H1 (cell line): ENCODE data around the gene CDR2L. TPM values are rescaled to one million over a fixed set of nuclear protein-coding genes. Genes with fewer than 3 reads are reported as not detected.
A peak's percentile ranks its signal among the peaks of the same experiment; 100 is the strongest.

Source experiments
- ATF3 ChIP-seq: IDR thresholded peaks from 2 replicates; pipeline ENCODE4 v1.6.1; 2011; ENCODE audit warnings: low read depth, mild to moderate bottlenecking, low read length; ENCODE audit not compliant: insufficient read depth
- CBX5 ChIP-seq: fragments of 300-800, 300-1000 bp; sonication (generic); IDR thresholded peaks from 2 replicates; pipeline ENCODE4 v1.7.1; 2016; ENCODE audit warnings: antibody characterized with exemption, low read length, low read depth
- CBX8 ChIP-seq: fragments of 300-800, 300-1000 bp; sonication (generic); IDR thresholded peaks from 2 replicates; pipeline ENCODE4 v1.7.1; 2016; ENCODE audit warnings: low read depth, low read length, borderline replicate concordance
- CEBPB ChIP-seq: IDR thresholded peaks from 2 replicates; pipeline ENCODE4 v1.6.1; 2012; ENCODE audit warnings: low read depth, low read length
- CHD2 ChIP-seq: IDR thresholded peaks from 2 replicates; pipeline ENCODE4 v1.6.1; 2012; ENCODE audit warnings: low read length, improper control_type of control experiment
- EGR1 ChIP-seq: IDR thresholded peaks from 2 replicates; pipeline ENCODE4 v1.6.1; 2011; ENCODE audit warnings: low read depth, low read length, borderline replicate concordance
- FOSL1 ChIP-seq: IDR thresholded peaks from 2 replicates; pipeline ENCODE4 v1.6.1; 2011; ENCODE audit warnings: mild to moderate bottlenecking, low read depth, low read length, moderate library complexity; ENCODE audit not compliant: insufficient read depth
- GTF2F1 ChIP-seq: IDR thresholded peaks from 2 replicates; pipeline ENCODE4 v1.6.1; 2012; ENCODE audit warnings: low read depth, low read length, improper control_type of control experiment, borderline replicate concordance
- HDAC2 ChIP-seq, 2 experiments: fragments of 300-600 bp in 1 of 2; sonication (generic) in 1 of 2; IDR thresholded peaks; 2 replicates each; pipeline ENCODE4 v1.6.1; 2011 to 2012; ENCODE audit warnings: low read depth in 2 of 2, low read length in 2 of 2, mild to moderate bottlenecking in 2 of 2, moderate library complexity in 2 of 2, borderline replicate concordance in 1 of 2, inconsistent platforms in 1 of 2
- HDAC6 ChIP-seq: IDR thresholded peaks from one replicate; pipeline ENCODE4 v1.7.1; 2012; ENCODE audit warnings: low read depth, mild to moderate bottlenecking, inconsistent platforms, low read length, moderate library complexity
- MAFK ChIP-seq: IDR thresholded peaks from 2 replicates; pipeline ENCODE4 v1.6.1; 2012; ENCODE audit warnings: low read depth, mild to moderate bottlenecking, improper control_type of control experiment, low read length
- NANOG ChIP-seq: IDR thresholded peaks from 2 replicates; pipeline ENCODE4 v1.6.1; 2011; ENCODE audit warnings: low read length, low read depth, mild to moderate bottlenecking, inconsistent platforms; ENCODE audit not compliant: insufficient read depth, poor library complexity, severe bottlenecking
- RBBP5 ChIP-seq: IDR thresholded peaks from 2 replicates; pipeline ENCODE4 v1.7.1; 2012; ENCODE audit warnings: low read depth, mild to moderate bottlenecking, inconsistent platforms, low read length, moderate library complexity, borderline replicate concordance
- RFX5 ChIP-seq: IDR thresholded peaks from 2 replicates; pipeline ENCODE4 v1.6.1; 2011; ENCODE audit warnings: low read depth, low read length, improper control_type of control experiment, borderline replicate concordance
- SIN3A ChIP-seq, 2 experiments: IDR thresholded peaks in 1 of 2; conservative IDR thresholded peaks in 1 of 2; 2 replicates each; pipeline ENCODE4 v1.6.1; 2011 to 2012; ENCODE audit warnings: low read length in 2 of 2, improper control_type of control experiment in 1 of 2, low read depth in 1 of 2, mild to moderate bottlenecking in 1 of 2
- SP1 ChIP-seq: IDR thresholded peaks from 2 replicates; pipeline ENCODE4 v1.6.1; 2011; ENCODE audit warnings: low read depth, low read length
- SP2 ChIP-seq: IDR thresholded peaks from 2 replicates; pipeline ENCODE4 v1.6.1; 2012; ENCODE audit warnings: mild to moderate bottlenecking, low read length, inconsistent platforms
- SUZ12 ChIP-seq: fragments of 200-600 bp; sonication (generic); IDR thresholded peaks from 2 replicates; pipeline ENCODE4 v1.6.1; 2012; ENCODE audit warnings: mild to moderate bottlenecking, inconsistent platforms, low read length, moderate library complexity, mixed read lengths
- TAF1 ChIP-seq: IDR thresholded peaks from 2 replicates; pipeline ENCODE4 v1.6.1; 2011; ENCODE audit warnings: mild to moderate bottlenecking, low read depth, low read length
- TAF7 ChIP-seq: optimal IDR thresholded peaks from 2 replicates; pipeline ENCODE3; 2011; ENCODE audit warnings: low read depth, mild to moderate bottlenecking, inconsistent platforms, low read length, moderate library complexity, borderline replicate concordance
- ZNF274 ChIP-seq: IDR thresholded peaks from 2 replicates; pipeline ENCODE4 v1.7.0; 2012; ENCODE audit warnings: low read length, borderline replicate concordance; ENCODE audit errors: extremely low read depth
- polyA plus RNA-seq, 7 experiments: library from polyadenylated mRNA; depleted of rRNA in 3 of 7; stranded (reverse) in 5 of 7; unstranded in 2 of 7; fragments of >200 nt in 5 of 7; fragments of 200-250 nt in 2 of 7; gene quantifications; 1 replicate in 5 of 7; 2 replicates in 1 of 7; 4 replicates in 1 of 7; pipeline versions ENCODE4 v1.2.1 to v1.2.3, GENCODE V29; 2011 to 2013; ENCODE audit warnings: missing spikeins in 2 of 7, mixed read lengths in 2 of 7
- total RNA-seq: library from RNA; stranded (reverse); fragmentation: NEBNext Ultra II Directional; extraction: Animal tissue kit (Norgen Biotek cat#: 25700); gene quantifications from 2 replicates; pipeline ENCODE4 v1.2.1, GENCODE V29; 2021
- TF ChIP-seq, protein P1 (sequence below): IDR thresholded peaks from 2 replicates; pipeline ENCODE4 v1.6.1; 2011; ENCODE audit warnings: low read length, improper control_type of control experiment

The CDR2L gene
- total and polyA plus RNA-seq, 2 of the 8 experiments (the other 6 are each of a cell fraction or from before 2014, with no cell fraction given), result 20.4 to 38.1 TPM

DNA sequence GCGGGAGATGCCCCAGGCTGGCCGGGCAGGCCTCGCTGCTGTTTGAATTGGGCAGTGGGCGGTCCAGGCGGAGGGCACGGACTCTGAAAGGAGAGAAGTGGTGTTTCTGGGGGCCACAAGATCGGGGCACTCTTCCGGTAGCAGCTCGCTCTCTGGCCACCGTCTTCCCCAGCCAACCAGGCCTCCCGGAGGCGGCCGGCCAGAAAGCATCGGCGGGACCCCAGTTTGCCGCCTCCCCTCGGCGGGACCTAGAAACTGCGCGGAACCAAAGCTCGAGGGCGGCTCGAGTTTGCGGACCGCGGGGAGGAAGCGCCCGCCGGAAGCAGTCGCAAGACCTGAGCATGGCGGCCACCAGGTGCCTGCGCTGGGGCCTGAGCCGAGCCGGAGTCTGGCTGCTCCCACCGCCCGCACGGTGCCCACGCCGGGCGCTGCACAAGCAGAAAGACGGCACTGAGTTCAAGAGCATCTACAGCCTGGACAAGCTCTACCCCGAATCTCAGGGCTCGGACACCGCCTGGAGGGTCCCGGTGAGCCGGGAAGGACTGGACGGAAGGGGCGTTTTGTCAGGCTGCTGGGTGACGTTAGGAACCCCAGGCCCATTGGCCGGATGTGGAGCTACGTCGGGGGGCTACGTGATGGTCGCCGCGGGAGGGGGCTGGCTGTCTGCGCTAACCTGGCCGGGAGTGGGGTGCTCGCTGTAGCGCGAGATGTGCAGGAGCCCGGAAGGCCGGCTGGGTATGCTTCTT, 25.1 kb downstream of the CDR2L start, which contains the start of gene MRPL58 (continued):
- TF ChIP-seq MAFK, result no peak
- TF ChIP-seq TAF7, result peak; percentile 98
- no peak for TF ChIP-seq RFX5
- TF ChIP-seq CHD2, result peak; percentile 44
- no peak for TF ChIP-seq CBX8
- peak; percentile 53; the same call in 1 of the 2 replicates for TF ChIP-seq SP1
- TF ChIP-seq EGR1, result 0 out of 2 replicates have a peak, but pooled peaks have one; percentile 46
- TF ChIP-seq, protein P1, sequence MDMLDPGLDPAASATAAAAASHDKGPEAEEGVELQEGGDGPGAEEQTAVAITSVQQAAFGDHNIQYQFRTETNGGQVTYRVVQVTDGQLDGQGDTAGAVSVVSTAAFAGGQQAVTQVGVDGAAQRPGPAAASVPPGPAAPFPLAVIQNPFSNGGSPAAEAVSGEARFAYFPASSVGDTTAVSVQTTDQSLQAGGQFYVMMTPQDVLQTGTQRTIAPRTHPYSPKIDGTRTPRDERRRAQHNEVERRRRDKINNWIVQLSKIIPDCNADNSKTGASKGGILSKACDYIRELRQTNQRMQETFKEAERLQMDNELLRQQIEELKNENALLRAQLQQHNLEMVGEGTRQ, result no peak
- TF ChIP-seq CEBPB, result no peak
- TF ChIP-seq CBX5, result no peak
- no peak for TF ChIP-seq GTF2F1
- TF ChIP-seq ATF3, result 0 out of 2 replicates have a peak, but pooled peaks have one; percentile 6
- no peak for TF ChIP-seq SUZ12
- peak; percentile 100 for TF ChIP-seq TAF1
- peak; percentile 34 to 91; a peak in 2 of 4 replicates for TF ChIP-seq SIN3A (conservative IDR thresholded peaks at IDR 0.05 in 1 of 2, IDR thresholded peaks at IDR 0.05 in 1 of 2; ENCODE audit: low read depth in 1 of 2, low read length in 2 of 2)
- TF ChIP-seq ZNF274, result no peak
- TF ChIP-seq NANOG, result peak; percentile 14
- no peak for TF ChIP-seq SP2
- no peak; the same call in 1 of the 2 replicates for TF ChIP-seq RBBP5
- TF ChIP-seq FOSL1, result 0 out of 2 replicates have a peak, but pooled peaks have one; percentile 25
- TF ChIP-seq HDAC6, result no peak
- 0 out of 4 replicates have a peak, but pooled peaks of 1 of the 2 experiments have one; percentile 51 for TF ChIP-seq HDAC2 (IDR thresholded peaks at IDR 0.05; ENCODE audit: borderline replicate concordance in 1 of 2, low read depth in 2 of 2, low read length in 2 of 2)
